Gastroesophageal sphincter (tissue), 3 donors: ENCODE measurements around the gene STAU1.

Experiments used
- EP300 ChIP-seq: sonication (generic); formaldehyde crosslinking; IDR thresholded peaks from one replicate; pipeline ENCODE4 v1.6.1; 2017; ENCODE audit warnings: antibody characterized with exemption, mild to moderate bottlenecking
- POLR2A ChIP-seq, 2 donors: fragments of 450-650 bp; IDR thresholded peaks; one replicate each; pipeline ENCODE4 v1.6.1; 2017; ENCODE audit warnings: antibody characterized with exemption in 2 of 2, mild to moderate bottlenecking in 2 of 2, moderate library complexity in 1 of 2
- POLR2AphosphoS5 ChIP-seq: sonication (generic); formaldehyde crosslinking; IDR thresholded peaks from one replicate; pipeline ENCODE4 v1.6.1; 2017; ENCODE audit warnings: antibody characterized with exemption
- TF ChIP-seq, protein P1 (sequence below), 4 experiments: fragments of 200-600 bp in 2 of 4; fragments of 450-650 bp in 2 of 4; sonication (generic) in 1 of 4; IDR thresholded peaks; one replicate each; pipeline ENCODE4 v1.5.1; 2017 to 2019; ENCODE audit warnings: antibody characterized with exemption in 4 of 4, mild to moderate bottlenecking in 2 of 4, moderate library complexity in 2 of 4

- TF ChIP-seq POLR2AphosphoS5 (no peak), POLR2A (IDR thresholded peaks at IDR 0.05) (no peak), EP300 (no peak)
- TF ChIP-seq, protein P1, sequence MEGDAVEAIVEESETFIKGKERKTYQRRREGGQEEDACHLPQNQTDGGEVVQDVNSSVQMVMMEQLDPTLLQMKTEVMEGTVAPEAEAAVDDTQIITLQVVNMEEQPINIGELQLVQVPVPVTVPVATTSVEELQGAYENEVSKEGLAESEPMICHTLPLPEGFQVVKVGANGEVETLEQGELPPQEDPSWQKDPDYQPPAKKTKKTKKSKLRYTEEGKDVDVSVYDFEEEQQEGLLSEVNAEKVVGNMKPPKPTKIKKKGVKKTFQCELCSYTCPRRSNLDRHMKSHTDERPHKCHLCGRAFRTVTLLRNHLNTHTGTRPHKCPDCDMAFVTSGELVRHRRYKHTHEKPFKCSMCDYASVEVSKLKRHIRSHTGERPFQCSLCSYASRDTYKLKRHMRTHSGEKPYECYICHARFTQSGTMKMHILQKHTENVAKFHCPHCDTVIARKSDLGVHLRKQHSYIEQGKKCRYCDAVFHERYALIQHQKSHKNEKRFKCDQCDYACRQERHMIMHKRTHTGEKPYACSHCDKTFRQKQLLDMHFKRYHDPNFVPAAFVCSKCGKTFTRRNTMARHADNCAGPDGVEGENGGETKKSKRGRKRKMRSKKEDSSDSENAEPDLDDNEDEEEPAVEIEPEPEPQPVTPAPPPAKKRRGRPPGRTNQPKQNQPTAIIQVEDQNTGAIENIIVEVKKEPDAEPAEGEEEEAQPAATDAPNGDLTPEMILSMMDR (IDR thresholded peaks at IDR 0.05) = no peak
Measured at GRCh38 chr20:49174183-49174582, 14.0 kb downstream of the STAU1 start.
